ENCODE measurements around the gene PSMD1.
A peak's percentile ranks its signal among the peaks of the same experiment; 100 is the strongest.

Gene PSMD1

GRCh38 chr2:231111987-231112386, 55.3 kb downstream of the PSMD1 start:
- no peak overlapping the region for H3K27ac ChIP-seq (ENCODE audit: low read depth, low read length)
- no peak overlapping the region for H3K9ac ChIP-seq (ENCODE audit: low read depth in 1 of 2, low read length in 2 of 2)
- no peak overlapping the region for H3K4me3 ChIP-seq (ENCODE audit: low read depth in 1 of 2, low read length in 2 of 2)
- H3K4me1 ChIP-seq (ENCODE audit: control insufficient read depth in 1 of 2, insufficient read depth in 2 of 2, low read length in 2 of 2): peaks cover 0 to 18% of the 10 kb centered on the region in 2 donors
- H3K9me3 ChIP-seq (ENCODE audit: control insufficient read depth in 1 of 2, low read length in 2 of 2): no peaks in the 10 kb centered on the region
- H3K36me3 ChIP-seq (ENCODE audit: control insufficient read depth in 1 of 2, insufficient read depth in 2 of 2, low read length in 2 of 2): peaks cover 16 to 21% of the 10 kb centered on the region in 2 donors
- no peaks in the 10 kb centered on the region for H3K27me3 ChIP-seq (ENCODE audit: control insufficient read depth in 1 of 2, insufficient read depth in 2 of 2, low read length in 2 of 2)

- H3K4me1 ChIP-seq (ENCODE audit: control insufficient read depth in 1 of 2, insufficient read depth in 2 of 2, low read length in 2 of 2): peaks cover 0 to 22% of the 10 kb centered on the region in 2 donors
- H3K27me3 ChIP-seq (ENCODE audit: control insufficient read depth in 1 of 2, insufficient read depth in 2 of 2, low read length in 2 of 2): no peaks in the 10 kb centered on the region
- no peak overlapping the region for H3K9ac ChIP-seq (ENCODE audit: low read depth in 1 of 2, low read length in 2 of 2)
- H3K4me3 ChIP-seq (ENCODE audit: low read depth in 1 of 2, low read length in 2 of 2): no peak overlapping the region
- no peaks in the 10 kb centered on the region for H3K9me3 ChIP-seq (ENCODE audit: control insufficient read depth in 1 of 2, low read length in 2 of 2)
- H3K36me3 ChIP-seq (ENCODE audit: control insufficient read depth in 1 of 2, insufficient read depth in 2 of 2, low read length in 2 of 2): peaks cover 11 to 19% of the 10 kb centered on the region in 2 donors
- no peak overlapping the region for H3K27ac ChIP-seq (ENCODE audit: low read depth, low read length)
These were observed 56.8 kb downstream of the PSMD1 start for GRCh38 chr2:231113489-231113888.

GRCh38 chr2:231115651-231116050, 59.0 kb downstream of the PSMD1 start:
- no peak overlapping the region for H3K27ac ChIP-seq (ENCODE audit: low read depth, low read length)
- H3K4me1 ChIP-seq (ENCODE audit: control insufficient read depth in 1 of 2, insufficient read depth in 2 of 2, low read length in 2 of 2): peaks cover 0 to 22% of the 10 kb centered on the region in 2 donors
- peaks cover 0 to 9% of the 10 kb centered on the region in 2 donors for H3K36me3 ChIP-seq (ENCODE audit: control insufficient read depth in 1 of 2, insufficient read depth in 2 of 2, low read length in 2 of 2)
- H3K27me3 ChIP-seq (ENCODE audit: control insufficient read depth in 1 of 2, insufficient read depth in 2 of 2, low read length in 2 of 2): no peaks in the 10 kb centered on the region
- H3K9me3 ChIP-seq (ENCODE audit: control insufficient read depth in 1 of 2, low read length in 2 of 2): no peaks in the 10 kb centered on the region
- H3K4me3 ChIP-seq (ENCODE audit: low read depth in 1 of 2, low read length in 2 of 2): no peak overlapping the region
- no peak overlapping the region for H3K9ac ChIP-seq (ENCODE audit: low read depth in 1 of 2, low read length in 2 of 2)

GRCh38 chr2:231117148-231117547, 60.5 kb downstream of the PSMD1 start:
- H3K4me3 ChIP-seq (ENCODE audit: low read depth in 1 of 2, low read length in 2 of 2): no peak overlapping the region

GRCh38 chr2:231117922-231118613, 61.4 kb downstream of the PSMD1 start:
- H3K36me3 ChIP-seq (ENCODE audit: control insufficient read depth in 1 of 2, insufficient read depth in 2 of 2, low read length in 2 of 2): peaks cover 0 to 4% of the 10 kb centered on the region in 2 donors
- H3K9ac ChIP-seq (ENCODE audit: low read depth in 1 of 2, low read length in 2 of 2): no peak overlapping the region
- no peak overlapping the region for H3K27ac ChIP-seq (ENCODE audit: low read depth, low read length)
- H3K27me3 ChIP-seq (ENCODE audit: control insufficient read depth in 1 of 2, insufficient read depth in 2 of 2, low read length in 2 of 2): no peaks in the 10 kb centered on the region
- peaks cover 4 to 33% of the 10 kb centered on the region in 2 donors for H3K4me1 ChIP-seq (ENCODE audit: control insufficient read depth in 1 of 2, insufficient read depth in 2 of 2, low read length in 2 of 2)
- H3K9me3 ChIP-seq (ENCODE audit: control insufficient read depth in 1 of 2, low read length in 2 of 2): no peaks in the 10 kb centered on the region
- no peak overlapping the region for H3K4me3 ChIP-seq (ENCODE audit: low read depth in 1 of 2, low read length in 2 of 2)

More at GRCh38 chr2:231117148-231117547, 60.5 kb downstream of the PSMD1 start:
- H3K27me3 ChIP-seq (ENCODE audit: control insufficient read depth in 1 of 2, insufficient read depth in 2 of 2, low read length in 2 of 2): no peaks in the 10 kb centered on the region
- H3K4me1 ChIP-seq (ENCODE audit: control insufficient read depth in 1 of 2, insufficient read depth in 2 of 2, low read length in 2 of 2): peaks cover 0 to 27% of the 10 kb centered on the region in 2 donors
- no peaks in the 10 kb centered on the region for H3K9me3 ChIP-seq (ENCODE audit: control insufficient read depth in 1 of 2, low read length in 2 of 2)
- H3K9ac ChIP-seq (ENCODE audit: low read depth in 1 of 2, low read length in 2 of 2): no peak overlapping the region
- peaks cover 0 to 7% of the 10 kb centered on the region in 2 donors for H3K36me3 ChIP-seq (ENCODE audit: control insufficient read depth in 1 of 2, insufficient read depth in 2 of 2, low read length in 2 of 2)
- no peak overlapping the region for H3K27ac ChIP-seq (ENCODE audit: low read depth, low read length)

- no peak overlapping the region for H3K9ac ChIP-seq (ENCODE audit: low read depth in 1 of 2, low read length in 2 of 2)
These were observed 61.9 kb downstream of the PSMD1 start for GRCh38 chr2:231118614-231118942.

GRCh38 chr2:231123362-231123898, 66.8 kb downstream of the PSMD1 start:
- Histone ChIP-seq H3K9ac (ENCODE audit: low read depth in 1 of 2, low read length in 2 of 2) (peak overlapping the region in 1 of 2 donors; percentile 16), H3K27ac (ENCODE audit: low read depth, low read length) (no peak overlapping the region)

More at GRCh38 chr2:231118614-231118942, 61.9 kb downstream of the PSMD1 start:
- H3K27me3 ChIP-seq (ENCODE audit: control insufficient read depth in 1 of 2, insufficient read depth in 2 of 2, low read length in 2 of 2): no peaks in the 10 kb centered on the region
- H3K9me3 ChIP-seq (ENCODE audit: control insufficient read depth in 1 of 2, low read length in 2 of 2): no peaks in the 10 kb centered on the region
- peaks cover 0 to 2% of the 10 kb centered on the region in 2 donors for H3K36me3 ChIP-seq (ENCODE audit: control insufficient read depth in 1 of 2, insufficient read depth in 2 of 2, low read length in 2 of 2)
- no peak overlapping the region for H3K27ac ChIP-seq (ENCODE audit: low read depth, low read length)
- H3K4me1 ChIP-seq (ENCODE audit: control insufficient read depth in 1 of 2, insufficient read depth in 2 of 2, low read length in 2 of 2): peaks cover 9 to 38% of the 10 kb centered on the region in 2 donors
- no peak overlapping the region for H3K4me3 ChIP-seq (ENCODE audit: low read depth in 1 of 2, low read length in 2 of 2)

GRCh38 chr2:231124838-231125568, 68.3 kb downstream of the PSMD1 start, which contains the start of gene HTR2B:
Gene HTR2B (minus strand): TSS chr2:231125042. CDS start chr2:231123764, 1,278 bp downstream.
- no peaks in the 10 kb centered on the region for H3K9me3 ChIP-seq (ENCODE audit: control insufficient read depth in 1 of 2, low read length in 2 of 2)
- peak within 1 kb of the TSS in 1 of 2 donors; percentile 26 for H3K4me3 ChIP-seq (ENCODE audit: low read depth in 1 of 2, low read length in 2 of 2)
- peak within 1 kb of the TSS in 1 of 2 donors; percentile 9 for H3K9ac ChIP-seq (ENCODE audit: low read depth in 1 of 2, low read length in 2 of 2)
- no peak within 1 kb of the TSS for H3K27ac ChIP-seq (ENCODE audit: low read depth, low read length)
- no peaks in the 10 kb centered on the region for H3K36me3 ChIP-seq (ENCODE audit: control insufficient read depth in 1 of 2, insufficient read depth in 2 of 2, low read length in 2 of 2)
- H3K27me3 ChIP-seq (ENCODE audit: control insufficient read depth in 1 of 2, insufficient read depth in 2 of 2, low read length in 2 of 2): no peaks in the 10 kb centered on the region
- H3K4me1 ChIP-seq (ENCODE audit: control insufficient read depth in 1 of 2, insufficient read depth in 2 of 2, low read length in 2 of 2): peaks cover 11 to 44% of the 10 kb centered on the region in 2 donors

More at GRCh38 chr2:231123362-231123898, 66.8 kb downstream of the PSMD1 start:
- Histone ChIP-seq H3K9me3 (ENCODE audit: control insufficient read depth in 1 of 2, low read length in 2 of 2) (no peaks in the 10 kb centered on the region), H3K36me3 (ENCODE audit: control insufficient read depth in 1 of 2, insufficient read depth in 2 of 2, low read length in 2 of 2) (no peaks in the 10 kb centered on the region), H3K4me1 (ENCODE audit: control insufficient read depth in 1 of 2, insufficient read depth in 2 of 2, low read length in 2 of 2) (peaks cover 11 to 44% of the 10 kb centered on the region in 2 donors), H3K4me3 (ENCODE audit: low read depth in 1 of 2, low read length in 2 of 2) (peak overlapping the region; percentile 51 to 53), H3K27me3 (ENCODE audit: control insufficient read depth in 1 of 2, insufficient read depth in 2 of 2, low read length in 2 of 2) (no peaks in the 10 kb centered on the region)

GRCh38 chr2:231126123-231126522, 69.5 kb downstream of the PSMD1 start:
- Histone ChIP-seq H3K27ac (ENCODE audit: low read depth, low read length) (no peak overlapping the region), H3K4me3 (ENCODE audit: low read depth in 1 of 2, low read length in 2 of 2) (no peak overlapping the region), H3K36me3 (ENCODE audit: control insufficient read depth in 1 of 2, insufficient read depth in 2 of 2, low read length in 2 of 2) (no peaks in the 10 kb centered on the region), H3K9ac (ENCODE audit: low read depth in 1 of 2, low read length in 2 of 2) (no peak overlapping the region), H3K4me1 (ENCODE audit: control insufficient read depth in 1 of 2, insufficient read depth in 2 of 2, low read length in 2 of 2) (peaks cover 11 to 37% of the 10 kb centered on the region in 2 donors), H3K27me3 (ENCODE audit: control insufficient read depth in 1 of 2, insufficient read depth in 2 of 2, low read length in 2 of 2) (no peaks in the 10 kb centered on the region), H3K9me3 (ENCODE audit: control insufficient read depth in 1 of 2, low read length in 2 of 2) (no peaks in the 10 kb centered on the region)

GRCh38 chr2:231127480-231127879, 70.8 kb downstream of the PSMD1 start:
- H3K9ac ChIP-seq (ENCODE audit: low read depth in 1 of 2, low read length in 2 of 2): no peak overlapping the region
- H3K27me3 ChIP-seq (ENCODE audit: control insufficient read depth in 1 of 2, insufficient read depth in 2 of 2, low read length in 2 of 2): no peaks in the 10 kb centered on the region
- peaks cover 11 to 27% of the 10 kb centered on the region in 2 donors for H3K4me1 ChIP-seq (ENCODE audit: control insufficient read depth in 1 of 2, insufficient read depth in 2 of 2, low read length in 2 of 2)

More at GRCh38 chr2:231127480-231127879, 70.8 kb downstream of the PSMD1 start:
- Histone ChIP-seq H3K36me3 (ENCODE audit: control insufficient read depth in 1 of 2, insufficient read depth in 2 of 2, low read length in 2 of 2) (no peaks in the 10 kb centered on the region), H3K4me3 (ENCODE audit: low read depth in 1 of 2, low read length in 2 of 2) (no peak overlapping the region), H3K27ac (ENCODE audit: low read depth, low read length) (no peak overlapping the region), H3K9me3 (ENCODE audit: control insufficient read depth in 1 of 2, low read length in 2 of 2) (no peaks in the 10 kb centered on the region)
